Right atrium auricular region (tissue), 2 donors: Measurements from ENCODE around the gene DLG2. TPM values are rescaled to one million over a fixed set of nuclear protein-coding genes. Genes with fewer than 3 reads are reported as not detected.

Experiments
- DNase-seq: peaks from one replicate; pipeline ENCODE4 v3.0.0-alpha.2; 2019; ENCODE audit warnings: low spot score
- H3K27ac ChIP-seq, 2 donors: fragments of 200-600 bp; sonication (generic); 1 replicate in 1 of 2; 2 replicates in 1 of 2; pipeline ENCODE4 v1.5.1; 2016 to 2019
- H3K27me3 ChIP-seq, 2 donors: fragments of 200-600 bp; sonication (generic); one replicate each; pipeline versions ENCODE4 v1.5.1 to v1.6.0; 2017 to 2019
- H3K36me3 ChIP-seq: fragments of 200-600 bp; sonication (generic); one replicate; pipeline ENCODE4 v1.5.1; 2016
- H3K4me1 ChIP-seq, 2 donors: fragments of 200-600 bp; sonication (generic); one replicate each; pipeline versions ENCODE4 v1.5.1 to v1.6.0; 2017 to 2019
- H3K4me3 ChIP-seq, 2 donors: fragments of 200-600 bp; sonication (generic); 1 replicate in 1 of 2; 2 replicates in 1 of 2; pipeline ENCODE4 v1.5.1; 2017 to 2019; ENCODE audit warnings: mild to moderate bottlenecking in 1 of 2, moderate library complexity in 1 of 2
- H3K9me3 ChIP-seq, 2 donors: fragments of 200-600 bp; sonication (generic); one replicate each; pipeline ENCODE4 v1.5.1; 2019
- CTCF ChIP-seq, 2 donors: fragments of 200-600 bp; sonication (generic); IDR thresholded peaks; one replicate each; pipeline ENCODE4 v1.5.1; 2019; ENCODE audit warnings: antibody characterized with exemption in 2 of 2
- total RNA-seq, 2 donors: library from RNA; depleted of rRNA; stranded (reverse); fragments of >200 nt; gene quantifications; one replicate each; pipeline ENCODE4 v1.1.0, GENCODE V29; 2016

Gene DLG2
- total RNA-seq, 2 donors from 2014 or later = 6.6 to 6.7 TPM

GRCh38 chr11:84227970-84228665 lies 1399.0 kb downstream of the DLG2 start:
- Histone ChIP-seq H3K36me3 (no peaks in the 10 kb centered on the region), H3K9me3 (no peaks in the 10 kb centered on the region), H3K27me3 (no peaks in the 10 kb centered on the region), H3K4me1 (no peaks in the 10 kb centered on the region), H3K27ac (no peak overlapping the region), H3K4me3 (no peak overlapping the region)
- no peak for TF ChIP-seq CTCF (IDR thresholded peaks at IDR 0.05)
- no peak for DNase-seq

- TF ChIP-seq CTCF (IDR thresholded peaks at IDR 0.05) = no peak
- H3K36me3 ChIP-seq = no peaks in the 10 kb centered on the region
- no peaks in the 10 kb centered on the region for H3K4me1 ChIP-seq
- H3K27ac ChIP-seq = no peak overlapping the region
- no peaks in the 10 kb centered on the region for H3K9me3 ChIP-seq
- H3K4me3 ChIP-seq = no peak overlapping the region
- DNase-seq = no peak
- H3K27me3 ChIP-seq = no peaks in the 10 kb centered on the region
These were observed 1403.1 kb downstream of the DLG2 start for GRCh38 chr11:84224042-84224441.

GRCh38 chr11:84218318-84218717 lies 1408.8 kb downstream of the DLG2 start:
- Histone ChIP-seq H3K4me3 (no peak overlapping the region), H3K9me3 (no peaks in the 10 kb centered on the region), H3K27ac (no peak overlapping the region), H3K36me3 (no peaks in the 10 kb centered on the region), H3K27me3 (no peaks in the 10 kb centered on the region), H3K4me1 (no peaks in the 10 kb centered on the region)
- no peak for TF ChIP-seq CTCF (IDR thresholded peaks at IDR 0.05)
- DNase-seq = no peak

GRCh38 chr11:84215672-84216071 lies 1411.5 kb downstream of the DLG2 start:
- Histone ChIP-seq H3K27ac (no peak overlapping the region), H3K4me1 (no peaks in the 10 kb centered on the region), H3K36me3 (no peaks in the 10 kb centered on the region), H3K9me3 (no peaks in the 10 kb centered on the region), H3K4me3 (no peak overlapping the region), H3K27me3 (no peaks in the 10 kb centered on the region)
- no peak for DNase-seq
- no peak for TF ChIP-seq CTCF (IDR thresholded peaks at IDR 0.05)

GRCh38 chr11:84214557-84214956 lies 1412.6 kb downstream of the DLG2 start:
- Histone ChIP-seq H3K36me3 (no peaks in the 10 kb centered on the region), H3K4me3 (no peak overlapping the region), H3K4me1 (no peaks in the 10 kb centered on the region), H3K27ac (no peak overlapping the region), H3K27me3 (no peaks in the 10 kb centered on the region), H3K9me3 (no peaks in the 10 kb centered on the region)
- DNase-seq = no peak
- TF ChIP-seq CTCF (IDR thresholded peaks at IDR 0.05) = no peak
